Mucosa of descending colon (tissue), 3 donors: ENCODE measurements around the gene HOXD3. TPM values are rescaled to one million over a fixed set of nuclear protein-coding genes. Genes with fewer than 3 reads are reported as not detected.

Source experiments
- ATAC-seq: fragments of 200-7000 bp; cut with Tn5 transposase; one replicate; pipeline ENCODE4 v1.9.1; 2020; ENCODE audit warnings: mild to moderate bottlenecking, moderate library complexity
- DNase-seq, 3 donors: peaks; one replicate each; pipeline ENCODE4 v3.0.0-alpha.2; 2020
- H3K36me3 ChIP-seq: fragments of 200-600 bp; one replicate; pipeline ENCODE4 v1.8.0; 2021; ENCODE audit warnings: low read depth, mild to moderate bottlenecking
- H3K4me1 ChIP-seq: fragments of 200-600 bp; one replicate; pipeline ENCODE4 v1.8.0; 2021; ENCODE audit warnings: low read depth, mild to moderate bottlenecking
- H3K4me3 ChIP-seq: fragments of 200-600 bp; one replicate; pipeline ENCODE4 v1.8.0; 2021; ENCODE audit warnings: mild to moderate bottlenecking
- H3K9me3 ChIP-seq: fragments of 200-600 bp; one replicate; pipeline ENCODE4 v1.8.0; 2021; ENCODE audit warnings: mild to moderate bottlenecking
- intact Hi-C, 2 donors: fragments of 100-400 bp; cut with DNase I in 1 of 2; cut with micrococcal nuclease in 1 of 2; formaldehyde crosslinking; loops; one replicate each; pipeline versions ENCODE4 v1.11.0 to v1.11.1; 2022; cut with DNase I, micrococcal nuclease
- total RNA-seq, 3 donors: library from RNA; stranded (reverse); fragmentation: NEBNext Ultra II Directional in 2 of 3; extraction: Animal tissue kit (Norgen Biotek cat#: 25700) in 2 of 3; gene quantifications; one replicate each; pipeline versions ENCODE4 v1.2.1 to v1.2.4, GENCODE V29; 2021 to 2023
- TF ChIP-seq, protein P1 (sequence below): fragments of 200-600 bp; IDR thresholded peaks from one replicate; pipeline ENCODE4 v1.8.0; 2022; ENCODE audit warnings: antibody characterized with exemption, mild to moderate bottlenecking
- donor health status: DM: no; HTN: no; CAD: no; lungs with moderate emphysema.
- donor health status: DM: no; HTN: no; CAD: no.
- donor health status: DM: no; HTN: yes; CAD: no.

The HOXD3 gene
- total RNA-seq, 3 donors from 2014 or later: 5.8 to 7.0 (median 6.0) TPM

DNA sequence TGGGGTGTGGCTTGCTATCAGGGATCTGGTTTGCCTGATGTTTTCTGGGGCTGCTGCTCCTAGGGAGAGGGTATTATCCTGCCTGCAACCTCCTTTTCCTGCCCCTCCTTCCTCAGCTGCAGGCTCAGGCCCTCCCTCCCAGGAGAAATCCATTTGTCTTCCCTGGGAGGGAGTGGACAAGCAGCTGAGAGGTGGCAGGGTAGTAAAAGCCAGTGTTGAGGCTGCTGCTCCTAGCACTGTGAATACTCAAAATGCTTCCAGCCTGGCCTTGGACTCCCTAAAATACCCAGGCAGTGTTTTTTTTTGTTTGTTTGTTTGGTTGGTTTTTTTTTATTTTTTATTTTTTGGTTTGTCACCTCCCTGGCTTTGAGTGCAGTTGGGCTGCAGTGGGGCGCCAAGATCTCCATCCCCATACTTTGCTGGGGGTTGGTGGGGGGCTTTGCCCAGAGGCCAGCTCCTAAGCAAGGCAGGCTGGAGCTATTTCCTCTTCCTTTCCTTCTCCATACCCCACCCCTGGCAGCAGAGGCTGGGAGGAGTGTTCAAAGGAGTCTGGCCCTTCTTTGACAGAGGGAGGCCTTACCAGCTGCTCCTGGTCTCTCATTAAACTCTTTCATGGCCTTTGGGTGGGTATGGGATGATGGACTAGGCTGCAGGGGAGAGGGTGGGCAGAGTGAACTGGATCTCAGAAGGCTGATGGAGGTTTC, 13.6 kb downstream of the HOXD3 start:
- Histone ChIP-seq H3K36me3 (no peaks in the 10 kb centered on the region), H3K4me3 (no peak overlapping the region), H3K9me3 (no peaks in the 10 kb centered on the region), H3K4me1 (peaks cover 11% of the 10 kb centered on the region)
- TF ChIP-seq, protein P1, sequence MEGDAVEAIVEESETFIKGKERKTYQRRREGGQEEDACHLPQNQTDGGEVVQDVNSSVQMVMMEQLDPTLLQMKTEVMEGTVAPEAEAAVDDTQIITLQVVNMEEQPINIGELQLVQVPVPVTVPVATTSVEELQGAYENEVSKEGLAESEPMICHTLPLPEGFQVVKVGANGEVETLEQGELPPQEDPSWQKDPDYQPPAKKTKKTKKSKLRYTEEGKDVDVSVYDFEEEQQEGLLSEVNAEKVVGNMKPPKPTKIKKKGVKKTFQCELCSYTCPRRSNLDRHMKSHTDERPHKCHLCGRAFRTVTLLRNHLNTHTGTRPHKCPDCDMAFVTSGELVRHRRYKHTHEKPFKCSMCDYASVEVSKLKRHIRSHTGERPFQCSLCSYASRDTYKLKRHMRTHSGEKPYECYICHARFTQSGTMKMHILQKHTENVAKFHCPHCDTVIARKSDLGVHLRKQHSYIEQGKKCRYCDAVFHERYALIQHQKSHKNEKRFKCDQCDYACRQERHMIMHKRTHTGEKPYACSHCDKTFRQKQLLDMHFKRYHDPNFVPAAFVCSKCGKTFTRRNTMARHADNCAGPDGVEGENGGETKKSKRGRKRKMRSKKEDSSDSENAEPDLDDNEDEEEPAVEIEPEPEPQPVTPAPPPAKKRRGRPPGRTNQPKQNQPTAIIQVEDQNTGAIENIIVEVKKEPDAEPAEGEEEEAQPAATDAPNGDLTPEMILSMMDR: no peak
- intact Hi-C loops: no loop called here
- DNase-seq (no peak), ATAC-seq (peak; percentile 19)

DNA sequence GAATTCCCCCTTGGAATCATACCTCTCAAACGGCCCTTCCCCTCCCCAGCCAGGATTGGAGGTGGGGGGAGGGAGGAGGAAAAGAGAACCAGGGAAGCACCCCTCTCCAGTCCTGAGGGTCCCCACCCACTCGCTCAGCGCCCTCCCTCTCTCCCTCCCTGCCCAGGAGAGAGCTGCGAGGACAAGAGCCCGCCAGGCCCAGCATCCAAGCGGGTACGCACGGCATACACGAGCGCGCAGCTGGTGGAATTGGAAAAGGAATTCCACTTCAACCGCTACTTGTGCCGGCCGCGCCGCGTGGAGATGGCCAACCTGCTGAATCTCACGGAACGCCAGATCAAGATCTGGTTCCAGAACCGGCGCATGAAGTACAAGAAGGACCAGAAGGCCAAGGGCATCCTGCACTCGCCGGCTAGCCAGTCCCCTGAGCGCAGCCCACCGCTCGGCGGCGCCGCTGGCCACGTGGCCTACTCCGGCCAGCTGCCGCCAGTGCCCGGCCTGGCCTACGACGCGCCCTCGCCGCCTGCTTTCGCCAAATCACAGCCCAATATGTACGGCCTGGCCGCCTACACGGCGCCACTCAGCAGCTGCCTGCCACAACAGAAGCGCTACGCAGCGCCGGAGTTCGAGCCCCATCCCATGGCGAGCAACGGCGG, 14.4 kb downstream of the HOXD3 start:
- TF ChIP-seq, protein P1: no peak
- Histone ChIP-seq H3K4me3 (no peak overlapping the region), H3K9me3 (no peaks in the 10 kb centered on the region), H3K36me3 (no peaks in the 10 kb centered on the region), H3K4me1 (peaks cover 11% of the 10 kb centered on the region)
- intact Hi-C loops: no loop called here
- DNase-seq (peak in 1 of 3 donors; percentile 32), ATAC-seq (no peak)

DNA sequence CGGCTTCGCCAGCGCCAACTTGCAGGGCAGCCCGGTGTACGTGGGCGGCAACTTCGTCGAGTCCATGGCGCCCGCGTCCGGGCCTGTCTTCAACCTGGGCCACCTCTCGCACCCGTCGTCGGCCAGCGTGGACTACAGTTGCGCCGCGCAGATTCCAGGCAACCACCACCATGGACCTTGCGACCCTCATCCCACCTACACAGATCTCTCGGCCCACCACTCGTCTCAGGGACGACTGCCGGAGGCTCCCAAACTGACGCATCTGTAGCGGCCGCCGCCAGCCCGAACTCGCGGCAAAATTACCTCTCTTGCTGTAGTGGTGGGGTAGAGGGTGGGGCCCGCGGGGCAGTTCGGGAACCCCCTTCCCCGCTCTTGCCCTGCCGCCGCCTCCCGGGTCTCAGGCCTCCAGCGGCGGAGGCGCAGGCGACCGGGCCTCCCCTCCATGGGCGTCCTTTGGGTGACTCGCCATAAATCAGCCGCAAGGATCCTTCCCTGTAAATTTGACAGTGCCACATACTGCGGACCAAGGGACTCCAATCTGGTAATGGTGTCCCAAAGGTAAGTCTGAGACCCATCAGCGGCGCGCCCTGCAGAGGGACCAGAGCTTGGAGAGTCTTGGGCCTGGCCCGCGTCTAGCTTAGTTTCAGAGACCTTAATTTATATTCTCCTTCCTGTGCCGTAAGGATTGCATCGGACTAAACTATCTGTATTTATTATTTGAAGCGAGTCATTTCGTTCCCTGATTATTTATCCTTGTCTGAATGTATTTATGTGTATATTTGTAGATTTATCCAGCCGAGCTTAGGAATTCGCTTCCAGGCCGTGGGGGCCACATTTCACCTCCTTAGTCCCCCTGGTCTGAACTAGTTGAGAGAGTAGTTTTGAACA, 15.1 kb downstream of the HOXD3 start:
- Histone ChIP-seq H3K36me3 (no peaks in the 10 kb centered on the region), H3K9me3 (no peaks in the 10 kb centered on the region), H3K4me1 (peaks cover 11% of the 10 kb centered on the region), H3K4me3 (no peak overlapping the region)
- TF ChIP-seq, protein P1: no peak
- intact Hi-C loops: no loop called here
- ATAC-seq (no peak), DNase-seq (no peak)

DNA sequence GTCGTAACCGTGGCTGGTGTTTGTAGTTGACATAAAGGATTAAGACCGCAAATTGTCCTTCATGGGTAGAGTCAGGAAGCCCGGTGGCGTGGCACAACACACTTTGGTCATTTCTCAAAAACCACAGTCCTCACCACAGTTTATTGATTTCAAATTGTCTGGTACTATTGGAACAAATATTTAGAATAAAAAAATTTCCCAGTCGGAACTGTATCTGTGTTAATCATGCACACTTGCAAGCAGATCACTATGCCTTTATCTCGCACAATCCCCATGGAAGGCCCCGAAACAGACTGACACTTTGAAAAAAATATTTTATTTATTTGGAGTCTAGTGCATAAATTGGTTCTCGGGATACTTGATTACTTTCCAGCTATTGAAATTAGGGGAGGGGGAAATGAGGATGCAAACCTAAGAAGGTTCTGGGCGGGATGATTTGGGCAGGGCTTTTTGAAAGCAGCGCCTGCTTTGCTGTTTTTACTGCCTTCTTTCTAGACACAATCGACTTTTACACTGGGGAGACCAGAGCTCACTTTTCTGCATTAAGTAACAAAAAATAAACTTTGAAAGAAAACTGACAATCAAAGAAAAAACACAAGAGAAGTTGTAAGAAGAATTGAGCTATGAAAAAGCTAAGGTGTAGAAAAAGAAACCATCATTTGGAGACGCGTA, 15.9 kb downstream of the HOXD3 start:
- TF ChIP-seq, protein P1: no peak
- no peak overlapping the region for H3K4me3 ChIP-seq
- ATAC-seq: no peak
- peaks cover 11% of the 10 kb centered on the region for H3K4me1 ChIP-seq
- H3K9me3 ChIP-seq: no peaks in the 10 kb centered on the region
- no peaks in the 10 kb centered on the region for H3K36me3 ChIP-seq
- no peak for DNase-seq
- intact Hi-C loops: no loop called here
